GM12878 (cell line): ENCODE measurements around the gene TRAF3IP1. TPM values are rescaled to one million over a fixed set of nuclear protein-coding genes. Genes with fewer than 3 reads are reported as not detected.

Source experiments
- E2F4 ChIP-seq: IDR thresholded peaks from 2 replicates; pipeline ENCODE4 v1.6.1; 2012; ENCODE audit warnings: low read depth, low read length, improper control_type of control experiment
- EED ChIP-seq: sonication (generic); IDR thresholded peaks from 2 replicates; pipeline ENCODE4 v1.6.1; 2016; ENCODE audit warnings: antibody characterized with exemption, low read depth
- HDAC6 ChIP-seq: fragments of 200-600 bp; sonication (generic); IDR thresholded peaks from one replicate; pipeline ENCODE4 v1.8.0; 2017; ENCODE audit warnings: antibody characterized with exemption; ENCODE audit not compliant: unreplicated experiment
- IKZF2 ChIP-seq, 2 experiments: fragments of 450-650 bp; IDR thresholded peaks; 2 replicates each; pipeline ENCODE4 v1.6.1; 2017; ENCODE audit warnings: mild to moderate bottlenecking in 2 of 2, moderate library complexity in 2 of 2
- PAX5 ChIP-seq: IDR thresholded peaks from 2 replicates; pipeline ENCODE4 v1.6.1; 2011; ENCODE audit warnings: low read depth, low read length, borderline replicate concordance
- PKNOX1 ChIP-seq: fragments of 450-650 bp; IDR thresholded peaks from 2 replicates; pipeline ENCODE4 v1.6.1; 2016; ENCODE audit warnings: mild to moderate bottlenecking
- POLR2AphosphoS2 ChIP-seq: IDR thresholded peaks from 2 replicates; pipeline ENCODE4 v1.6.1; 2011; ENCODE audit warnings: low read depth, mild to moderate bottlenecking, low read length, improper control_type of control experiment, moderate library complexity
- RBBP5 ChIP-seq: fragments of 200-600 bp; sonication (generic); conservative IDR thresholded peaks from 2 replicates; pipeline ENCODE4 v1.6.1; 2016
- RELA ChIP-seq: fragments of 450-650 bp; IDR thresholded peaks from 2 replicates; pipeline ENCODE4 v1.8.0; 2014; ENCODE audit warnings: borderline replicate concordance; ENCODE audit not compliant: partially characterized antibody
- SIN3A ChIP-seq: IDR thresholded peaks from 2 replicates; pipeline ENCODE4 v1.6.1; 2012; ENCODE audit warnings: low read depth, low read length, improper control_type of control experiment
- SMAD5 ChIP-seq: IDR thresholded peaks from 2 replicates; pipeline ENCODE4 v1.6.1; 2016; ENCODE audit warnings: antibody characterized with exemption, low read depth
- WRNIP1 ChIP-seq: IDR thresholded peaks from 2 replicates; pipeline ENCODE4 v1.6.1; 2011; ENCODE audit warnings: low read depth, low read length, improper control_type of control experiment, borderline replicate concordance
- ZBTB4 ChIP-seq: fragments of 450-650 bp; formaldehyde crosslinking; IDR thresholded peaks from 2 replicates; pipeline ENCODE4 v1.4.0; 2022; ENCODE audit warnings: mild to moderate bottlenecking, moderate library complexity
- ZNF217 ChIP-seq: fragments of 450-650 bp; IDR thresholded peaks from 2 replicates; pipeline ENCODE4 v1.6.1; 2017; ENCODE audit warnings: antibody characterized with exemption, mild to moderate bottlenecking
- polyA plus RNA-seq, 11 experiments: library from polyadenylated mRNA; depleted of rRNA in 4 of 11; unstranded in 6 of 11; stranded (reverse) in 5 of 11; fragments of >200 nt; fragmentation: Nextera tagmentation in 4 of 11; fragmentation: Illumina TruSeq in 1 of 11; extraction: Ambion mirVana in 4 of 11; extraction: Trizol in 1 of 11; gene quantifications; 1 replicate in 1 of 11; 2 replicates in 10 of 11; pipeline versions ENCODE4 v1.2.1 to v1.2.3, GENCODE V29; 2011 to 2016; ENCODE audit warnings: inconsistent platforms in 2 of 11, missing spikeins in 2 of 11, low read depth in 1 of 11
- total RNA-seq, 4 experiments: library from RNA; depleted of rRNA in 3 of 4; stranded (reverse); fragments of >200 nt in 3 of 4; fragmentation: Illumina TruSeq in 1 of 4; extraction: Trizol in 1 of 4; gene quantifications; 2 replicates each; pipeline versions ENCODE4 v1.2.1 to v1.2.3, GENCODE V29; 2013 to 2021
- TF ChIP-seq, protein P1 (sequence below): IDR thresholded peaks from 2 replicates; pipeline ENCODE4 v1.6.1; 2011; ENCODE audit warnings: low read depth, low read length, improper control_type of control experiment, borderline replicate concordance
- TF ChIP-seq, protein P2 (sequence below): IDR thresholded peaks from 2 replicates; pipeline ENCODE4 v1.6.1; 2011; ENCODE audit warnings: borderline replicate concordance, low read depth, mild to moderate bottlenecking, moderate library complexity, low read length; ENCODE audit not compliant: insufficient read depth, poor library complexity, severe bottlenecking
- TF ChIP-seq, protein P3 (sequence below): fragments of 150-350 bp; IDR thresholded peaks from 2 replicates; pipeline ENCODE4 v1.6.1; 2016; ENCODE audit warnings: low read depth, low read length

Gene TRAF3IP1
- total and polyA plus RNA-seq, 10 of the 15 experiments (the other 5 are each of a cell fraction or from before 2014, with no cell fraction given) = 1.6 to 7.5 (median 3.6) TPM

DNA sequence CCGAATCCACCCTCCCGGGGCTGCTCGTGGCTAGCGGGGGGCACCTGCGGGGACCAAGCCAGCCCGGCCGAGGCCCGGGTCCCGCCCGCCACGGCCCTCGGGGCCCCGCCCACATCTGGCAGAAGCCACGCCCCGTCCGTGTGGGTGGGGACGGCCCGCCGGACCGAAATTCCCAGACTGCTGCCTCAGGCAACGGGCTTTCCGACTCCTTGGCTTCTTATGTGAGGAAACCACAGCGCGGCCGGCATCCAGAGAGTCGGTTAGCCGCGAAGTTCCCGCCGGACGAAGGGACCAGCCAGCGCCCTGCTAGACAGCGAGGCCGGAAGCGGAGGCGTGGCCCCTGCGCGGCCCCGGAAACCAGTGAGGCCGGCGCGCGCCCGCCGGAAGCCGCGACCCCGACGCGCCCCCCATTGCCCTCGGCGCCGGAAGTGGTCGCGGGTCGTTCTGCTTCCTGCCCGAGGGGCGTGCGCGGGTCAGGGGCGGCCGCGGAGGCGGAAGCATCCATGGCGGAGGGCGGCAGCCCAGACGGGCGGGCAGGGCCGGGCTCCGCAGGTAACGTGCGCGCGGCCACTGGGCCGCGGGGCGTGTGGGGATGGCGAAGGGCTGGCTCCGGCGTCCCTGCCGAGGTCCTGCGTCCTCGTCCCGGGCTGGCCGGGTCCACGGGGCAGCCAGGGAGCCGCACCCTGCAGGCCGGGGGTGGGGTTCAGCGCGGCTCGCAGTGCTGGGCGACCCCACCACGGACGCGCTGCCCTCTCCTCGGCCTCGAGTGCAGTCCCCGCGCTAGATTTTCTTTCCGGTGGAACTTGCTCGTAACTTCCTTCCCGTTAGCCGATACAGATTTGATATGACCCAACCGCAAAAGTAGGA is 106.5 kb downstream of the TRAF3IP1 start, which contains the start of gene ASB1 (continued):
- TF ChIP-seq PAX5 (peak; percentile 65; the same call in 1 of the 2 replicates), RELA (peak; percentile 51), ZBTB4 (CRISPR knock-in tag) (no peak), SMAD5 (peak; percentile 90), WRNIP1 (0 out of 2 replicates have a peak, but pooled peaks have one; percentile 14), SIN3A (peak; percentile 83), PKNOX1 (no peak), ZNF217 (peak; percentile 76; the same call in 1 of the 2 replicates), E2F4 (no peak), POLR2AphosphoS2 (peak; percentile 87), EED (peak; percentile 62), HDAC6 (no peak), IKZF2 (IDR thresholded peaks at IDR 0.05) (peak; percentile 19 to 49; a peak in 1 of 4 replicates), RBBP5 (no peak)
- TF ChIP-seq, protein P1, sequence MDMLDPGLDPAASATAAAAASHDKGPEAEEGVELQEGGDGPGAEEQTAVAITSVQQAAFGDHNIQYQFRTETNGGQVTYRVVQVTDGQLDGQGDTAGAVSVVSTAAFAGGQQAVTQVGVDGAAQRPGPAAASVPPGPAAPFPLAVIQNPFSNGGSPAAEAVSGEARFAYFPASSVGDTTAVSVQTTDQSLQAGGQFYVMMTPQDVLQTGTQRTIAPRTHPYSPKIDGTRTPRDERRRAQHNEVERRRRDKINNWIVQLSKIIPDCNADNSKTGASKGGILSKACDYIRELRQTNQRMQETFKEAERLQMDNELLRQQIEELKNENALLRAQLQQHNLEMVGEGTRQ = no peak
- TF ChIP-seq, protein P2, sequence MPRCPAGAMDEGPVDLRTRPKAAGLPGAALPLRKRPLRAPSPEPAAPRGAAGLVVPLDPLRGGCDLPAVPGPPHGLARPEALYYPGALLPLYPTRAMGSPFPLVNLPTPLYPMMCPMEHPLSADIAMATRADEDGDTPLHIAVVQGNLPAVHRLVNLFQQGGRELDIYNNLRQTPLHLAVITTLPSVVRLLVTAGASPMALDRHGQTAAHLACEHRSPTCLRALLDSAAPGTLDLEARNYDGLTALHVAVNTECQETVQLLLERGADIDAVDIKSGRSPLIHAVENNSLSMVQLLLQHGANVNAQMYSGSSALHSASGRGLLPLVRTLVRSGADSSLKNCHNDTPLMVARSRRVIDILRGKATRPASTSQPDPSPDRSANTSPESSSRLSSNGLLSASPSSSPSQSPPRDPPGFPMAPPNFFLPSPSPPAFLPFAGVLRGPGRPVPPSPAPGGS = peak; percentile 78
- TF ChIP-seq, protein P3, sequence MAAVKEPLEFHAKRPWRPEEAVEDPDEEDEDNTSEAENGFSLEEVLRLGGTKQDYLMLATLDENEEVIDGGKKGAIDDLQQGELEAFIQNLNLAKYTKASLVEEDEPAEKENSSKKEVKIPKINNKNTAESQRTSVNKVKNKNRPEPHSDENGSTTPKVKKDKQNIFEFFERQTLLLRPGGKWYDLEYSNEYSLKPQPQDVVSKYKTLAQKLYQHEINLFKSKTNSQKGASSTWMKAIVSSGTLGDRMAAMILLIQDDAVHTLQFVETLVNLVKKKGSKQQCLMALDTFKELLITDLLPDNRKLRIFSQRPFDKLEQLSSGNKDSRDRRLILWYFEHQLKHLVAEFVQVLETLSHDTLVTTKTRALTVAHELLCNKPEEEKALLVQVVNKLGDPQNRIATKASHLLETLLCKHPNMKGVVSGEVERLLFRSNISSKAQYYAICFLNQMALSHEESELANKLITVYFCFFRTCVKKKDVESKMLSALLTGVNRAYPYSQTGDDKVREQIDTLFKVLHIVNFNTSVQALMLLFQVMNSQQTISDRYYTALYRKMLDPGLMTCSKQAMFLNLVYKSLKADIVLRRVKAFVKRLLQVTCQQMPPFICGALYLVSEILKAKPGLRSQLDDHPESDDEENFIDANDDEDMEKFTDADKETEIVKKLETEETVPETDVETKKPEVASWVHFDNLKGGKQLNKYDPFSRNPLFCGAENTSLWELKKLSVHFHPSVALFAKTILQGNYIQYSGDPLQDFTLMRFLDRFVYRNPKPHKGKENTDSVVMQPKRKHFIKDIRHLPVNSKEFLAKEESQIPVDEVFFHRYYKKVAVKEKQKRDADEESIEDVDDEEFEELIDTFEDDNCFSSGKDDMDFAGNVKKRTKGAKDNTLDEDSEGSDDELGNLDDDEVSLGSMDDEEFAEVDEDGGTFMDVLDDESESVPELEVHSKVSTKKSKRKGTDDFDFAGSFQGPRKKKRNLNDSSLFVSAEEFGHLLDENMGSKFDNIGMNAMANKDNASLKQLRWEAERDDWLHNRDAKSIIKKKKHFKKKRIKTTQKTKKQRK = no peak
